PC-9 (cell line): ENCODE measurements around the gene TECTB.

Source experiments
- CTCF ChIP-seq: fragments of 200-600 bp; sonication (generic); conservative IDR thresholded peaks from 2 replicates; pipeline ENCODE4 v1.6.1; 2017; ENCODE audit warnings: mixed run types, antibody characterized with exemption, mild to moderate bottlenecking, moderate library complexity
- EZH2 ChIP-seq: fragments of 200-600 bp; sonication (generic); IDR thresholded peaks from 2 replicates; pipeline ENCODE4 v1.8.0; 2017; ENCODE audit warnings: antibody characterized with exemption, low read depth

GRCh38 chr10:112344261-112344660 lies 61.1 kb downstream of the TECTB start:
- TF ChIP-seq CTCF (no peak), EZH2 (no peak)
